Rectal smooth muscle tissue (tissue), 1 donor: ENCODE data around the gene PDZD2.
A peak's percentile ranks its signal among the peaks of the same experiment; 100 is the strongest.
"Not testable (repeated sequence)": the region's sequence is repeated elsewhere in the genome, so short reads cannot be mapped to it uniquely, and the experiment has no call there.

Source experiments
- H3K27ac ChIP-seq: one replicate; pipeline ENCODE4 v1.7.0; 2013; ENCODE audit warnings: low read depth, low read length, inconsistent platforms
- H3K27me3 ChIP-seq: one replicate; pipeline ENCODE4 v1.7.0; 2013; ENCODE audit warnings: low read length; ENCODE audit not compliant: control insufficient read depth, insufficient read depth
- H3K36me3 ChIP-seq: one replicate; pipeline ENCODE4 v1.7.0; 2013; ENCODE audit warnings: low read length; ENCODE audit not compliant: control insufficient read depth, insufficient read depth
- H3K4me1 ChIP-seq: one replicate; pipeline ENCODE4 v1.7.0; 2013; ENCODE audit warnings: low read length; ENCODE audit not compliant: control insufficient read depth, insufficient read depth
- H3K4me3 ChIP-seq: one replicate; pipeline ENCODE4 v1.7.0; 2013; ENCODE audit warnings: low read length
- H3K9ac ChIP-seq: one replicate; pipeline ENCODE4 v1.7.0; 2013; ENCODE audit warnings: low read length

Gene PDZD2

GRCh38 chr5:31954091-31954490, 315.2 kb downstream of the PDZD2 start:
- H3K27me3 ChIP-seq: no peaks in the 10 kb centered on the region
- no peaks in the 10 kb centered on the region for H3K4me1 ChIP-seq
- H3K27ac ChIP-seq: no peak overlapping the region
- no peaks in the 10 kb centered on the region for H3K36me3 ChIP-seq
- no peak overlapping the region for H3K9ac ChIP-seq
- no peak overlapping the region for H3K4me3 ChIP-seq

- no peaks in the 10 kb centered on the region for H3K36me3 ChIP-seq
- H3K4me3 ChIP-seq: no peak overlapping the region
- H3K27ac ChIP-seq: no peak overlapping the region
- peaks cover 2% of the 10 kb centered on the region for H3K4me1 ChIP-seq
- H3K27me3 ChIP-seq: no peaks in the 10 kb centered on the region
- no peak overlapping the region for H3K9ac ChIP-seq
These were observed 318.2 kb downstream of the PDZD2 start for GRCh38 chr5:31957151-31957550.

GRCh38 chr5:31962351-31962751, 323.4 kb downstream of the PDZD2 start:
- Histone ChIP-seq H3K4me1 (peaks cover 21% of the 10 kb centered on the region), H3K36me3 (no peaks in the 10 kb centered on the region), H3K9ac (no peak overlapping the region), H3K27ac (peak overlapping the region; percentile 59), H3K27me3 (no peaks in the 10 kb centered on the region), H3K4me3 (no peak overlapping the region)

GRCh38 chr5:31962871-31963307, 324.0 kb downstream of the PDZD2 start:
- Histone ChIP-seq H3K4me1 (peaks cover 21% of the 10 kb centered on the region), H3K27me3 (no peaks in the 10 kb centered on the region), H3K9ac (no peak overlapping the region), H3K36me3 (no peaks in the 10 kb centered on the region), H3K4me3 (no peak overlapping the region), H3K27ac (peak overlapping the region; percentile 59)

GRCh38 chr5:31963358-31964006, 324.6 kb downstream of the PDZD2 start:
- H3K27me3 ChIP-seq: no peaks in the 10 kb centered on the region
- no peaks in the 10 kb centered on the region for H3K36me3 ChIP-seq
- peaks cover 21% of the 10 kb centered on the region for H3K4me1 ChIP-seq
- H3K27ac ChIP-seq: peak overlapping the region; percentile 59
- H3K9ac ChIP-seq: no peak overlapping the region
- H3K4me3 ChIP-seq: no peak overlapping the region

GRCh38 chr5:31964007-31964360, 325.1 kb downstream of the PDZD2 start:
- Histone ChIP-seq H3K9ac (no peak overlapping the region), H3K4me1 (peaks cover 21% of the 10 kb centered on the region), H3K27ac (no peak overlapping the region), H3K27me3 (no peaks in the 10 kb centered on the region), H3K36me3 (no peaks in the 10 kb centered on the region), H3K4me3 (no peak overlapping the region)

GRCh38 chr5:31965227-31965626, 326.3 kb downstream of the PDZD2 start:
- Histone ChIP-seq H3K27me3 (no peaks in the 10 kb centered on the region), H3K27ac (no peak overlapping the region), H3K9ac (no peak overlapping the region), H3K36me3 (no peaks in the 10 kb centered on the region), H3K4me1 (peaks cover 21% of the 10 kb centered on the region), H3K4me3 (no peak overlapping the region)

- no peak overlapping the region for H3K4me3 ChIP-seq
- no peaks in the 10 kb centered on the region for H3K27me3 ChIP-seq
- no peaks in the 10 kb centered on the region for H3K36me3 ChIP-seq
- H3K9ac ChIP-seq: no peak overlapping the region
- H3K27ac ChIP-seq: no peak overlapping the region
- H3K4me1 ChIP-seq: peaks cover 21% of the 10 kb centered on the region
These were observed 328.0 kb downstream of the PDZD2 start for GRCh38 chr5:31966936-31967335.

GRCh38 chr5:31967461-31967860, 328.5 kb downstream of the PDZD2 start:
- peaks cover 16% of the 10 kb centered on the region for H3K4me1 ChIP-seq
- no peak overlapping the region for H3K27ac ChIP-seq
- no peaks in the 10 kb centered on the region for H3K27me3 ChIP-seq
- no peaks in the 10 kb centered on the region for H3K36me3 ChIP-seq
- H3K9ac ChIP-seq: no peak overlapping the region
- H3K4me3 ChIP-seq: no peak overlapping the region

- no peak overlapping the region for H3K27ac ChIP-seq
- no peak overlapping the region for H3K9ac ChIP-seq
- no peaks in the 10 kb centered on the region for H3K36me3 ChIP-seq
- no peak overlapping the region for H3K4me3 ChIP-seq
- H3K27me3 ChIP-seq: no peaks in the 10 kb centered on the region
- no peaks in the 10 kb centered on the region for H3K4me1 ChIP-seq
These were observed 333.6 kb downstream of the PDZD2 start for GRCh38 chr5:31972558-31972957.

GRCh38 chr5:31975189-31975612, 336.3 kb downstream of the PDZD2 start:
- H3K27ac ChIP-seq, H3K4me3 ChIP-seq, H3K9ac ChIP-seq, H3K4me1 ChIP-seq, H3K36me3 ChIP-seq, H3K27me3 ChIP-seq: not testable (repeated sequence)

GRCh38 chr5:31976169-31976568, 337.2 kb downstream of the PDZD2 start:
- H3K27me3 ChIP-seq: no peaks in the 10 kb centered on the region
- H3K9ac ChIP-seq: no peak overlapping the region
- no peak overlapping the region for H3K4me3 ChIP-seq
- H3K27ac ChIP-seq: no peak overlapping the region
- no peaks in the 10 kb centered on the region for H3K36me3 ChIP-seq
- no peaks in the 10 kb centered on the region for H3K4me1 ChIP-seq

GRCh38 chr5:31981361-31981945, 342.5 kb downstream of the PDZD2 start:
- Histone ChIP-seq H3K4me3 (no peak overlapping the region), H3K36me3 (no peaks in the 10 kb centered on the region), H3K27me3 (no peaks in the 10 kb centered on the region), H3K27ac (no peak overlapping the region), H3K9ac (no peak overlapping the region), H3K4me1 (no peaks in the 10 kb centered on the region)
